ENCODE data around the gene KCNMB2.

The KCNMB2 gene

DNA sequence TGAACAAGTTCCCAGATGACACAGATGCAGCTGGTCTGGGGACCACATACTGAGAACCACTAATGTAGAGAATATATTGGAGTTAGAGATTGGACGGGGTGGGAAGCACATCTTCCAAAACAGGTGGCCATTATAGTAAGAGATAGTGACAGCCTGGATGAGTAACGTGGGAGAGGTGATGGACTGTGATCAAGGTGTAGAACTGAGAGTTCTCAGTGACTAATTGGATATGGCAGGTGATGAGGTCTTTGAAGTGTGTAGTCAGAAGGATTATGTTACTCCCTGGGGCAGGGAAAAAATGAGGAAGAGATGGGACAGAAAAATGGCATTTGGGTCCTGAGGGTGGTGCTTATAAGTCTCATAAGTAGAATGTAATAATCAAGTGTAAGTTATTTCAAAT, 66.6 kb downstream of the KCNMB2 start:
- H3K9me3 ChIP-seq (ENCODE audit: insufficient read depth, low read length, severe bottlenecking): no peaks in the 10 kb centered on the region
- H3K4me3 ChIP-seq (ENCODE audit: low read depth in 1 of 2, low read length in 2 of 2): no peak overlapping the region
- DNase-seq: no peak
- H3K4me2 ChIP-seq (ENCODE audit: insufficient read depth, low read length): no peak overlapping the region
- no peaks in the 10 kb centered on the region for H4K20me1 ChIP-seq (ENCODE audit: insufficient read depth, low read length)
- H3K4me1 ChIP-seq (ENCODE audit: insufficient read depth, low read length): no peaks in the 10 kb centered on the region
- ATAC-seq (ENCODE audit: insufficient read depth, low read depth): no peak
- no peak overlapping the region for H3K27ac ChIP-seq (ENCODE audit: low read length)
- H3K79me2 ChIP-seq (ENCODE audit: insufficient read depth, low read length): no peaks in the 10 kb centered on the region
- H3K36me3 ChIP-seq (ENCODE audit: insufficient read depth, low read length): no peaks in the 10 kb centered on the region
- TF ChIP-seq EZH2 (IDR thresholded peaks at IDR 0.05; ENCODE audit: borderline replicate concordance, low read depth, low read length, severe bottlenecking) (no peak), CTCF (IDR thresholded peaks at IDR 0.05; ENCODE audit: borderline replicate concordance, extremely low read depth, low read length, poor library complexity, severe bottlenecking) (no peak)
- H3K9ac ChIP-seq (ENCODE audit: low read depth, low read length): no peak overlapping the region
- no peak overlapping the region for H2AFZ ChIP-seq (ENCODE audit: low read depth, low read length)
- no peaks in the 10 kb centered on the region for H3K27me3 ChIP-seq (ENCODE audit: insufficient read depth, low read length, poor library complexity)

DNA sequence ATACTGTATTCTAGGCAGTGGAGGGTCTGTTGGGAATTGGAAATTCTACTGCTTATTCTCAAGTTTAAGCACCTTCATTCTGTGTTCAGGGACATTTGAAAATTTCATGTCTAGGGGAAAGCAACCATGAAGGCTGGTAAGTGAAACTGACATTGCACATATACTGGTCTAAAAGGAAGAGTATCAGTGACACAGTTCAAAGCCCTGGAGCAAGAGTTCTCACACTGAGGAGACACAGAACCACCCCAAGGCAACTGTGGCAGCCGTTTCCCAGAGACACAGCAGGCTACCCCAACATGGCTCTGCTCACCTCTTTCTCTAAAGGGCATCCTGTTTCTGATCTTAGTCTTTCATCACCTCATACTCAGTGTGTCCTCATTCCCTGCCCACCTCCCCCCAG, 67.5 kb downstream of the KCNMB2 start:
- no peak for TF ChIP-seq CTCF (IDR thresholded peaks at IDR 0.05; ENCODE audit: borderline replicate concordance, extremely low read depth, low read length, poor library complexity, severe bottlenecking)
- TF ChIP-seq EZH2 (IDR thresholded peaks at IDR 0.05; ENCODE audit: borderline replicate concordance, low read depth, low read length, severe bottlenecking): no peak

DNA sequence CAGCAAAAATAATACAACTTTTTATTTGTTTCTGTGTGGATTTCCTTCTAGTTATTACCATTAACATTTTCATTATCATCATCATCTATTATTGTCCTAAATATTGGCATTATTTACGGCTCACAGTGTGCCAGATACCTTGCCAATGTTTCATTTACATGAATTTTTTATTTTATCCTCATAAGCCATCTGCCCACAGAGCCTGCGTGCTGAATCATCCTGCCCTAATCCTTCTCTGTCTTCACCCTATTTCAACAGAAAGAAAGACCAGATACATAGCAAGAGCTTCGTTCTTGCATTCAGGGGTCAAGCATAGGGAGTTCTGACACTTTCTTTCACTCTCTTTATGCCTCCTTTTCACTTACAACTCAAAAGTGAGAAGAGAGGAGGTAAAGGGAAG, 82.0 kb downstream of the KCNMB2 start:
- no peak overlapping the region for H2AFZ ChIP-seq (ENCODE audit: low read depth, low read length)
- no peaks in the 10 kb centered on the region for H4K20me1 ChIP-seq (ENCODE audit: insufficient read depth, low read length)
- no peaks in the 10 kb centered on the region for H3K79me2 ChIP-seq (ENCODE audit: insufficient read depth, low read length)
- no peak overlapping the region for H3K4me3 ChIP-seq (ENCODE audit: low read depth in 1 of 2, low read length in 2 of 2)
- TF ChIP-seq CTCF (IDR thresholded peaks at IDR 0.05; ENCODE audit: borderline replicate concordance, extremely low read depth, low read length, poor library complexity, severe bottlenecking): no peak
- DNase-seq: no peak
- no peak for ATAC-seq (ENCODE audit: insufficient read depth, low read depth)
- no peaks in the 10 kb centered on the region for H3K36me3 ChIP-seq (ENCODE audit: insufficient read depth, low read length)
- no peak overlapping the region for H3K27ac ChIP-seq (ENCODE audit: low read length)
- no peaks in the 10 kb centered on the region for H3K4me1 ChIP-seq (ENCODE audit: insufficient read depth, low read length)
- no peak overlapping the region for H3K4me2 ChIP-seq (ENCODE audit: insufficient read depth, low read length)
- H3K27me3 ChIP-seq (ENCODE audit: insufficient read depth, low read length, poor library complexity): peaks cover 3% of the 10 kb centered on the region
- H3K9me3 ChIP-seq (ENCODE audit: insufficient read depth, low read length, severe bottlenecking): no peaks in the 10 kb centered on the region
- H3K9ac ChIP-seq (ENCODE audit: low read depth, low read length): no peak overlapping the region

More for the DNA sequence above, 67.5 kb downstream of the KCNMB2 start:
- no peak overlapping the region for H3K9ac ChIP-seq (ENCODE audit: low read depth, low read length)
- no peak overlapping the region for H3K4me3 ChIP-seq (ENCODE audit: low read depth in 1 of 2, low read length in 2 of 2)
- H4K20me1 ChIP-seq (ENCODE audit: insufficient read depth, low read length): no peaks in the 10 kb centered on the region
- H3K4me1 ChIP-seq (ENCODE audit: insufficient read depth, low read length): no peaks in the 10 kb centered on the region
- ATAC-seq (ENCODE audit: insufficient read depth, low read depth): no peak
- no peaks in the 10 kb centered on the region for H3K36me3 ChIP-seq (ENCODE audit: insufficient read depth, low read length)
- H3K79me2 ChIP-seq (ENCODE audit: insufficient read depth, low read length): no peaks in the 10 kb centered on the region
- H2AFZ ChIP-seq (ENCODE audit: low read depth, low read length): no peak overlapping the region
- H3K4me2 ChIP-seq (ENCODE audit: insufficient read depth, low read length): no peak overlapping the region
- no peaks in the 10 kb centered on the region for H3K27me3 ChIP-seq (ENCODE audit: insufficient read depth, low read length, poor library complexity)
- no peak for DNase-seq
- no peaks in the 10 kb centered on the region for H3K9me3 ChIP-seq (ENCODE audit: insufficient read depth, low read length, severe bottlenecking)
- H3K27ac ChIP-seq (ENCODE audit: low read length): no peak overlapping the region

GRCh38 chr3:178618896-178619295, 82.7 kb downstream of the KCNMB2 start:
- ATAC-seq (ENCODE audit: insufficient read depth, low read depth) (no peak), DNase-seq (no peak)
- no peaks in the 10 kb centered on the region for H3K4me1 ChIP-seq (ENCODE audit: insufficient read depth, low read length)
- peaks cover 3% of the 10 kb centered on the region for H3K27me3 ChIP-seq (ENCODE audit: insufficient read depth, low read length, poor library complexity)
- no peak overlapping the region for H3K4me3 ChIP-seq (ENCODE audit: low read depth in 1 of 2, low read length in 2 of 2)
- no peaks in the 10 kb centered on the region for H3K9me3 ChIP-seq (ENCODE audit: insufficient read depth, low read length, severe bottlenecking)
- no peaks in the 10 kb centered on the region for H3K36me3 ChIP-seq (ENCODE audit: insufficient read depth, low read length)
- no peak overlapping the region for H3K27ac ChIP-seq (ENCODE audit: low read length)
- TF ChIP-seq CTCF (IDR thresholded peaks at IDR 0.05; ENCODE audit: borderline replicate concordance, extremely low read depth, low read length, poor library complexity, severe bottlenecking) (no peak), EZH2 (IDR thresholded peaks at IDR 0.05; ENCODE audit: borderline replicate concordance, low read depth, low read length, severe bottlenecking) (no peak)
- H3K4me2 ChIP-seq (ENCODE audit: insufficient read depth, low read length): no peak overlapping the region
- H4K20me1 ChIP-seq (ENCODE audit: insufficient read depth, low read length): no peaks in the 10 kb centered on the region
- no peaks in the 10 kb centered on the region for H3K79me2 ChIP-seq (ENCODE audit: insufficient read depth, low read length)
- no peak overlapping the region for H3K9ac ChIP-seq (ENCODE audit: low read depth, low read length)
- H2AFZ ChIP-seq (ENCODE audit: low read depth, low read length): no peak overlapping the region

All from DND-41 (cell line).